K562 treated with DMSO at 1 percent for 48 hours (cell line): ENCODE measurements around the gene ZP2. TPM values are rescaled to one million over a fixed set of nuclear protein-coding genes. Genes with fewer than 3 reads are reported as not detected.

Source experiments
- total RNA-seq: library from RNA; unstranded; fragments of 300-600 nt; gene quantifications from 2 replicates; pipeline ENCODE4 v1.2.3, GENCODE V29; 2022; ENCODE audit warnings: low replicate concordance; ENCODE audit errors: extremely low read depth

ZP2 gene
- not detected in 2 replicates for total RNA-seq

DNA sequence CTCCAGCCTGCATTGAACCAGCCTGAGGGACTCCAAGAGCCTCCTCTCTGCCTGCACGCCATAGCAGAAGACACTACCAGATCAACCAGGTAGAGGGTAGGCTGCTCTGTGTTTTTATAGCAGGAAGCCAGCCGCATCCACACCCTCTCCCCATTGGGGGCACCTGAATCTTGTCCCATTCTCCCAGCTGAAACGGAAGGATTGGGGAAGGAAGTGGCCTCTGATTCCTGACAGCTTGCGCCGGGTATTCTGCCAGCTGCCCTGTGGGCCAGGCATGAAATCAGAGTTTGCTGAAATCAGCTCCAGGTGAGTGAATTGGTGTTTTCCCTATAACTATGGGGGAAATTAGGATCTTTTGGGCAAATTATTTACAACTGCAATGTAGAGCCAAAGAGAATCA lies at the start of gene ZP2:
TSS of gene ZP2 (minus strand) at position 89 of the 400 bp plus-strand sequence. CDS start at position 62, 27 bp downstream.

DNA sequence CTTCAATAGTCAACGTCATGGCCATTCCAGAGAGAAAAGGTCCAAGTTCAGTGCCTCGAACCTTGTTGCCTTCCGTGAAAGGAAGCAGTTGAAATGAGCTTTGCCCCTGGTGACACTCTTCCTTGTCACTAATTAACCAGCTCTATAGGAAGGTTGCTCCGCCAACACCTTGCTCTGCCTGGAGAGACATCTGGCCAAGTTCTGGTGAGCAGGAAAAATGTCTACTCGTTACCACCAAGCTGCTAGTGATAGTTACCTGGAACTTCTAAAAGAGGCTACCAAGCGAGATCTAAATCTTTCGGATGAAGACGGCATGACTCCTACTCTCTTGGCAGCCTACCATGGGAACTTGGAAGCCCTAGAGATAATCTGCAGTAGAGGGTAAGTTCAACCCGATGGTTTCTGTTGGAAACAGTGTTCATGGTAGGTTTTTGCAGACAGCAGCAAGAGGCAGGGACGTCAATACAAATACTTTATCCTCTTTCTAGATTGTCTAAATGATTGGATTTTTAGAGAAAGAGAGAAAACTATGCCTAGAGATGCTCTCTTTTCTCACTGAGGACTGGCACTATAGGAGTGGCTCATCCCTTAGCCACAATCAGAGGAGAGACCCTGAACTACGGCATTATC lies 22.3 kb upstream of the ZP2 start, which contains the start of gene ANKS4B:
TSS of gene ANKS4B (plus strand) at position 179 of the 630 bp plus-strand sequence. CDS start at position 218, 39 bp downstream.

DNA sequence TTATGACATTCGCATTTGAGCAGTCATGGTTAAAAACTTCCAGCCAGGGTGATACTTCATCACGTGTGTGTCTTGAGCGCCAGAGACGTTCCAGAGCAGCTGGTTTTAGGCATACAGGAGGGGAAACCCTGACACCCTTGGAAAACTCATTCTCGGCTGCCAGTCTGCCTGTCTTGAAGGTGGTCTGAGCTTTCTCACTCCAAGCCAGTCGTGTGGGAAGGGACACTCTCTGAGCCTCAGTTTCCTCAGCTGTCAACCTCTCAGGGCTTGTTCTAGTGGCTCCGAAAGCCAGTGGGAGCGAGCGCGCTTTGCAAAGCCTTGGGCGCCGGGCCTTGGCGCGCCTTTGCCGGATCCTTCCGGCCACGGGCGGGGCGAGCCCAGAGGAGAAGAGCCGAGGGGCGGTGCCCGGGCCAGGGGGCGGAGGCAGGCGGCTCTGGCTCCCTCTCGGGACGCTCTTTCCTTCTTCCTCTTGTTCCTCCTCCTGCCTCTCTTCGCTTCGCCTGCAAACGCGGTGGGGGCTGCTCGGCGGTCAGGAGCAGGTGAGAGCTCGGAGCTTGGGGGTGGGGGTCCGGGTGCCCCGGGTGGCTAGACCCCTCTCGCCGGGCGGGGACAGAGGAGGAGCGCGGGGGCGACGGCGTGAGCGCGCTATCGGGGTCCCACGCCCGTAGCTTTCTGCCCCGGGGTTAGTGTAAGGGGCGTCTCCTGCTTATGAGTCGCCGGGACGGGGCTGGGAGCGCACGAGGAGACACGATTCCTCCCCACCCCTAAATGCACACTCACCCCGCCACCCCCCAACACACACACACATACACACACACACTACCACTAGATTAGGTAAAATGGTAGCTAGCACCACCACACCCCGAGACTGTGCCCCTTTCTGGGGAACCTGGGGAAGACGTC lies 52.9 kb downstream of the ZP2 start, which contains the start of gene LDAF1:
TSS of gene LDAF1 (plus strand) at position 467 of the 903 bp plus-strand sequence. CDS start 2,509 bp downstream, outside the sequence.

DNA sequence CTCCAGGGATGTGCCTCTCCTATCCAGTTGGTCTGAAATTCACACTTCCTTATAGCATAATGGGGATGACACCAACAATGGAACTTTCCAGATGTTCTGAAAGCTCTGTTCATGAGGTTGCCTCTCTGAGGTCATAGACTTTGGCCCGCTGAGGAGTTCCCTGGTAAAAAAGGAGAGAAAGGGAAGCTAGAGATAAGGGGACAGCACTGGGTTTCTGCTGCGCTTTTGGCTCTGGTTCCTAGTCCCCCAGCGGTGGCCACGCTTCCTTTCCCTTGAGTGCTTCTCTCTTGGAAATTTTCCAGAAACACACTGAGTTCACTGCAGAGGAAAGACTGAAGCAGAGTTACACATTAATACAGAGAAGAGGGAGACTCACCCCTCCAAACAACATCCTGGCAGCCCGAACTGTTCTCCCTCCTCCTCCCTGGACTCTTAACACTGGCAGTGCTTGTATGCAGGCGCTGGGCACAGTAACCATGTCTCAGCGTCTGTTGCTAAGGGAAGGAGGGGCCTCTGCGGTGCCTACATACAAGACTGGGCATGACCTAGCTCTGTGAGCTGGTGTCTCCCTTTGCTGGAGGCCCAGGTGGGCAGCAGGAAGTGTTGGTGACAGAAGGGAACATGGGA lies 60.9 kb downstream of the ZP2 start, which contains the start of gene DNAH3:
TSS of gene DNAH3 (minus strand) at position 472 of the 627 bp plus-strand sequence. CDS start 527 bp downstream, outside the sequence.

Other genes with a start within 250 kb of the ZP2 start
- not detected in 2 replicates for gene DNAH3, start 60.7 kb downstream of the ZP2 start, total RNA-seq
- gene LDAF1, start 52.9 kb downstream of the ZP2 start, total RNA-seq: not detected in 2 replicates
- not detected in 2 replicates for gene ANKS4B, start 22.1 kb upstream of the ZP2 start, total RNA-seq
- not detected in 2 replicates for gene CRYM, start 66.7 kb upstream of the ZP2 start, total RNA-seq